Thoracic aorta (tissue), 2 donors: Measurements from ENCODE around the gene GALE. TPM values are rescaled to one million over a fixed set of nuclear protein-coding genes. Genes with fewer than 3 reads are reported as not detected.

Experiments
- ATAC-seq: fragments of 150-250 bp; one replicate; pipeline ENCODE4 v1.8.0; 2017; ENCODE audit warnings: low read depth; ENCODE audit not compliant: insufficient number of reproducible peaks, low FRiP score
- DNase-seq: peaks from one replicate; pipeline ENCODE4 v3.0.0-alpha.2; 2020; ENCODE audit warnings: low spot score
- H3K27ac ChIP-seq, 2 donors: fragments of 200-600 bp; sonication (generic); 1 replicate in 1 of 2; 2 replicates in 1 of 2; pipeline ENCODE4 v1.5.1; 2016; ENCODE audit warnings: mild to moderate bottlenecking in 2 of 2, moderate library complexity in 2 of 2
- H3K27me3 ChIP-seq: fragments of 200-600 bp; sonication (generic); replicated peaks from 2 replicates; pipeline ENCODE4 v1.6.0; 2016; ENCODE audit warnings: mild to moderate bottlenecking; ENCODE audit not compliant: insufficient read depth
- H3K36me3 ChIP-seq: fragments of 200-600 bp; sonication (generic); one replicate; pipeline ENCODE4 v1.5.1; 2016
- H3K4me1 ChIP-seq, 2 donors: fragments of 200-600 bp; sonication (generic); 1 replicate in 1 of 2; 2 replicates in 1 of 2; pipeline versions ENCODE4 v1.5.1 to v1.6.0; 2016; ENCODE audit warnings: low read depth in 2 of 2, mild to moderate bottlenecking in 1 of 2; ENCODE audit not compliant: control insufficient read depth in 1 of 2
- H3K4me3 ChIP-seq: fragments of 200-600 bp; sonication (generic); 2 replicates; pipeline ENCODE4 v1.5.1; 2016; ENCODE audit warnings: mild to moderate bottlenecking
- H3K9me3 ChIP-seq: fragments of 200-600 bp; sonication (generic); 2 replicates; pipeline ENCODE4 v1.5.1; 2016
- CTCF ChIP-seq: fragments of 200-600 bp; sonication (generic); IDR thresholded peaks from one replicate; pipeline ENCODE4 v1.5.1; 2019; ENCODE audit warnings: antibody characterized with exemption
- total RNA-seq, 2 donors: library from RNA; depleted of rRNA; stranded (reverse); fragments of >200 nt; gene quantifications; one replicate each; pipeline versions ENCODE4 v1.1.0 to v1.2.3, GENCODE V29; 2016

Gene GALE
- total RNA-seq, 2 donors from 2014 or later, result 8.3 to 10.0 TPM

DNA sequence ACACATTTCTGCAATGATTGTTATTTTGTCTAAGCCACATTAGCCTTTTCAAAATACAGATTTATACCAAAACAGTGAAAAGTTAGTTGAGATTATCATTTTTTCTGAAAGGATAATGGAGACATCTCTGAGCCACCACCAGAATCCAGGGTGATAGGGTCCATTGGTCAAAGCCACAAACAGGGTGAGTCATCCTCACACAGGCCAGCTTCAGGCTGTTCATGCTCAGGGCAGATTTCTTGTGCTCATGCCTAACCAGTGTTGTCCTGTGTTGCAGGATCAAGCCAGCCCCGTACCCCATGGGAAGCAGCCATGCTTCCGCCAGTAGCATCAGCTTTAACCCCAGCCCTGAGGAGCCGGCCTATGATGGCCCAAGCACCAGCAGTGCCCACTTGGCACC, 43.9 kb downstream of the GALE start:
- DNase-seq (no peak), ATAC-seq (no peak)
- Histone ChIP-seq H3K9me3 (no peaks in the 10 kb centered on the region), H3K27ac (no peak overlapping the region), H3K36me3 (peaks cover 94% of the 10 kb centered on the region), H3K4me1 (no peaks in the 10 kb centered on the region), H3K4me3 (no peak overlapping the region), H3K27me3 (no peaks in the 10 kb centered on the region)
- TF ChIP-seq CTCF, result no peak

DNA sequence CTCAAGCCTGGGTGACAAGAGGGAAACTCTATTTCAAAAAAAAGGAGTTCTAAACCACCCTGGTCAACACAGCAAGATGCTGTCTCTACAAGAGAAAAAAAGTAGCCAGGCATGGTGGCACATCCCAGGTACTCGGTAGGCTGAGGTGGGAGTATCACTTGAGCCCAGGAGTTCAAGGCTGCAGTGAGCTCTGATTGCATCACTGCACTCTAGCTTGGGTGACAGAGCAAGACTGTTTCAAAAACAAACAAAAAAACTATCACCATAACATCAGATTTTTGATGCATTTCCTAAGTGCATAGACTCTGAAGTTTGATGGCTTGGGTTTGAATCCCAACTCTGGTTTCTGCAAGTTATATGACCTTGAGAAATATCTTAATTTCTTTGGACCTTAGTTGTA, 47.6 kb downstream of the GALE start:
- H3K4me3 ChIP-seq, result no peak overlapping the region
- ATAC-seq (no peak), DNase-seq (no peak)

DNA sequence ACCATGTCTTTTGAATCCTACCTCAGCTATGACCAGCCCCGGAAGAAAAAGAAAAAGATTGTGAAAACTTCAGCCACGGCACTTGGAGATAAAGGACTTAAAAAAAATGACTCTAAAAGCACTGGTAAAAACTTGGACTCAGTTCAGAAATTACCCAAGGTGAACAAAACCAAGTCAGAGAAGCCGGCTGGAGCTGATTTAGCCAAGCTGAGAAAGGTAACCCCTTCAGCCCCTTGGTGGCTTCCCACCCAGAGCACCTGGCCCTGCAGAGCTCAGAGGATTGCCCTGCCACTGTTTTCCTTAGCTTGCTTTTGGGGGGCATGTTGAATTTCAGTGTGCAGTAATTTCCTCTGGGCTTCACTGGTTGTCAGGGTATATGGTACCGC, 48.7 kb downstream of the GALE start:
- Histone ChIP-seq H3K9me3 (no peaks in the 10 kb centered on the region), H3K36me3 (peaks cover 66% of the 10 kb centered on the region), H3K4me1 (no peaks in the 10 kb centered on the region), H3K27me3 (no peaks in the 10 kb centered on the region), H3K27ac (no peak overlapping the region), H3K4me3 (no peak overlapping the region)
- ATAC-seq, result no peak
- TF ChIP-seq CTCF, result no peak
- no peak for DNase-seq

More for the DNA sequence above, 47.6 kb downstream of the GALE start:
- Histone ChIP-seq H3K27ac (no peak overlapping the region), H3K36me3 (peaks cover 77% of the 10 kb centered on the region), H3K27me3 (no peaks in the 10 kb centered on the region), H3K4me1 (no peaks in the 10 kb centered on the region), H3K9me3 (no peaks in the 10 kb centered on the region)
- no peak for TF ChIP-seq CTCF

DNA sequence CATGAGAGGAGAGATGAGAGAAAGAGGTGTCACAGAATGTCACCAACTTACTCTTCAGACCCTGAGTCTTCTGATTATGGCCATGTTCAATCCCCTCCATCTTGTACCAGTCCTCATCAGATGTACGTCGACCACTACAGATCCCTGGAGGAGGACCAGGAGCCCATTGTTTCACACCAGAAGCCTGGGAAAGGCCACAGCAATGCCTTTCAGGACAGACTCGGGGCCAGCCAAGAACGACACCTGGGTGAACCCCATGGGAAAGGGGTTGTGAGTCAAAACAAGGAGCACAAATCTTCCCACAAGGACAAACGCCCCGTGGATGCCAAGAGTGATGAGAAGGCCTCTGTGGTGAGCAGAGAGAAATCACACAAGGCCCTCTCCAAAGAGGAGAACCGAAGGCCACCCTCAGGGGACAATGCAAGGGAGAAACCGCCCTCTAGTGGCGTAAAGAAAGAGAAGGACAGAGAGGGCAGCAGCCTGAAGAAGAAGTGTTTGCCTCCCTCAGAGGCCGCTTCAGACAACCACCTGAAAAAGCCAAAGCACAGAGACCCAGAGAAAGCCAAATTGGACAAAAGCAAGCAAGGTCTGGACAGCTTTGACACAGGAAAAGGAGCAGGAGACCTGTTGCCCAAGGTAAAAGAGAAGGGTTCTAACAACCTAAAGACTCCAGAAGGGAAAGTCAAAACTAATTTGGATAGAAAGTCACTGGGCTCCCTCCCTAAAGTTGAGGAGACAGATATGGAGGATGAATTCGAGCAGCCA, 49.3 kb downstream of the GALE start:
- Histone ChIP-seq H3K4me3 (no peak overlapping the region), H3K4me1 (no peaks in the 10 kb centered on the region), H3K9me3 (no peaks in the 10 kb centered on the region), H3K27me3 (no peaks in the 10 kb centered on the region), H3K36me3 (peaks cover 60% of the 10 kb centered on the region), H3K27ac (no peak overlapping the region)
- ATAC-seq, result no peak
- no peak for DNase-seq
- peak; percentile 18 for TF ChIP-seq CTCF

GRCh38 chr1:23748016-23748415, 52.5 kb downstream of the GALE start:
- Histone ChIP-seq H3K4me1 (peaks cover 11 to 18% of the 10 kb centered on the region in 2 donors), H3K27me3 (no peaks in the 10 kb centered on the region), H3K27ac (no peak overlapping the region), H3K36me3 (peaks cover 28% of the 10 kb centered on the region), H3K9me3 (no peaks in the 10 kb centered on the region), H3K4me3 (no peak overlapping the region)
- ATAC-seq (no peak), DNase-seq (no peak)
- TF ChIP-seq CTCF, result no peak

Other genes starting within 250 kb of the GALE start
- gene ID3, start 241.3 kb downstream of the GALE start, total RNA-seq, result 100 to 1,000 TPM; 309 to 692 TPM
- 100 to 1,000 TPM; 433 to 469 TPM for gene RPL11, start 108.9 kb downstream of the GALE start, total RNA-seq
- gene ELOA, start 57.3 kb downstream of the GALE start, total RNA-seq, result 10 to 100 TPM; 23.3 to 40.6 TPM
- gene PITHD1, start 22.3 kb downstream of the GALE start, total RNA-seq, result 10 to 100 TPM; 42.9 to 57.0 TPM
- 10 to 100 TPM; 29.6 to 37.2 TPM for gene LYPLA2, start 9.6 kb downstream of the GALE start, total RNA-seq
- 10 to 100 TPM; 27.6 to 31.7 TPM for gene HMGCL, start 24.7 kb upstream of the GALE start, total RNA-seq
- 10 to 100 TPM; 30.5 to 70.8 TPM for gene FUCA1, start 67.5 kb upstream of the GALE start, total RNA-seq
- gene CNR2, start 112.6 kb upstream of the GALE start, total RNA-seq, result under 1 TPM in 1 of 2 donors, not detected in 1; 0.41 TPM
- 100 to 1,000 TPM in 1 of 2 donors, 10 to 100 TPM in 1; 77.6 to 143 TPM for gene PNRC2, start 159.1 kb upstream of the GALE start, total RNA-seq
- 100 to 1,000 TPM in 1 of 2 donors, 10 to 100 TPM in 1; 73.9 to 126 TPM for gene SRSF10, start 179.6 kb upstream of the GALE start, total RNA-seq